H9 (cell line): ENCODE data around the gene CERS6. TPM values are rescaled to one million over a fixed set of nuclear protein-coding genes. Genes with fewer than 3 reads are reported as not detected.

ENCODE experiments used
- DNase-seq: peaks from one replicate; pipeline ENCODE4 v3.0.0-alpha.2; 2017
- H2AFZ ChIP-seq: one replicate; pipeline ENCODE4 v1.6.1; 2013; ENCODE audit warnings: mild to moderate bottlenecking, low read length, control low read depth, moderate library complexity
- H2AK5ac ChIP-seq: 2 replicates; pipeline ENCODE4 v1.6.1; 2013; ENCODE audit warnings: low read length, control low read depth, mixed read lengths; ENCODE audit not compliant: insufficient read length
- H2BK120ac ChIP-seq: one replicate; pipeline ENCODE4 v1.6.1; 2013; ENCODE audit warnings: low read depth, mild to moderate bottlenecking, low read length, control low read depth, inconsistent platforms; ENCODE audit not compliant: poor library complexity, severe bottlenecking
- H2BK12ac ChIP-seq: 2 replicates; pipeline ENCODE4 v1.6.1; 2013; ENCODE audit warnings: low read length, control low read depth, mixed read lengths, low read depth; ENCODE audit not compliant: insufficient read length
- H2BK15ac ChIP-seq: 2 replicates; pipeline ENCODE4 v1.6.1; 2013; ENCODE audit warnings: low read depth, low read length, control low read depth
- H2BK20ac ChIP-seq: one replicate; pipeline ENCODE4 v1.6.1; 2013; ENCODE audit warnings: low read depth, mild to moderate bottlenecking, low read length, control low read depth, inconsistent platforms; ENCODE audit not compliant: poor library complexity, severe bottlenecking
- H2BK5ac ChIP-seq: 2 replicates; pipeline ENCODE4 v1.6.1; 2013; ENCODE audit warnings: low read length, control low read depth, mixed read lengths; ENCODE audit not compliant: insufficient read length
- H3K14ac ChIP-seq: 2 replicates; pipeline ENCODE4 v1.6.1; 2013; ENCODE audit warnings: low read length, control low read depth; ENCODE audit not compliant: insufficient read depth
- H3K18ac ChIP-seq: 2 replicates; pipeline ENCODE4 v1.6.1; 2013; ENCODE audit warnings: low read depth, mild to moderate bottlenecking, mixed read lengths, low read length, control low read depth; ENCODE audit not compliant: insufficient read length
- H3K23ac ChIP-seq: 2 replicates; pipeline ENCODE4 v1.6.1; 2013; ENCODE audit warnings: low read length, control low read depth, mixed read lengths, low read depth; ENCODE audit not compliant: insufficient read length
- H3K23me2 ChIP-seq: 2 replicates; pipeline ENCODE4 v1.6.1; 2013; ENCODE audit warnings: low read depth, mild to moderate bottlenecking, mixed read lengths, low read length, control low read depth; ENCODE audit not compliant: insufficient read length, poor library complexity, severe bottlenecking
- H3K27ac ChIP-seq: 2 replicates; pipeline ENCODE4 v1.5.1; 2013; ENCODE audit warnings: low read length, control low read depth, mixed read lengths, low read depth; ENCODE audit not compliant: insufficient read length
- H3K27me3 ChIP-seq: 2 replicates; pipeline ENCODE4 v1.6.1; 2013; ENCODE audit warnings: low read length, control low read depth, inconsistent platforms; ENCODE audit not compliant: insufficient read depth
- H3K4ac ChIP-seq: 2 replicates; pipeline ENCODE4 v1.6.1; 2013; ENCODE audit warnings: low read depth, mild to moderate bottlenecking, control low read depth, inconsistent platforms, low read length, moderate library complexity
- H3K4me1 ChIP-seq: 2 replicates; pipeline ENCODE4 v1.6.1; 2013; ENCODE audit warnings: low read length, control low read depth, inconsistent platforms; ENCODE audit not compliant: insufficient read depth
- H3K4me2 ChIP-seq: 2 replicates; pipeline ENCODE4 v1.6.1; 2013; ENCODE audit warnings: low read length, control low read depth, mixed read lengths; ENCODE audit not compliant: insufficient read length, insufficient read depth
- H3K56ac ChIP-seq: 2 replicates; pipeline ENCODE4 v1.6.1; 2013; ENCODE audit warnings: low read depth, mild to moderate bottlenecking, mixed read lengths, low read length, control low read depth; ENCODE audit not compliant: insufficient read length
- H3K79me1 ChIP-seq: 2 replicates; pipeline ENCODE4 v1.6.1; 2013; ENCODE audit warnings: low read depth, mild to moderate bottlenecking, moderate library complexity, low read length, control low read depth, inconsistent platforms; ENCODE audit not compliant: insufficient read depth, poor library complexity, severe bottlenecking
- H3K79me2 ChIP-seq: 2 replicates; pipeline ENCODE4 v1.6.1; 2013; ENCODE audit warnings: low read length, control low read depth, inconsistent platforms; ENCODE audit not compliant: insufficient read depth
- H3K9ac ChIP-seq: 2 replicates; pipeline ENCODE4 v1.6.1; 2013; ENCODE audit warnings: low read length, control low read depth, mixed read lengths; ENCODE audit not compliant: insufficient read length; ENCODE audit errors: extremely low read depth
- H3K9me3 ChIP-seq: one replicate; pipeline ENCODE4 v1.6.1; 2013; ENCODE audit warnings: low read depth, low read length, inconsistent platforms; ENCODE audit not compliant: control insufficient read depth
- H3T11ph ChIP-seq: one replicate; pipeline ENCODE4 v1.6.1; 2013; ENCODE audit warnings: mild to moderate bottlenecking, low read length, control low read depth, inconsistent platforms
- H4K20me1 ChIP-seq: one replicate; pipeline ENCODE4 v1.6.1; 2013; ENCODE audit not compliant: control insufficient read depth, insufficient read length, insufficient read depth
- H4K5ac ChIP-seq: 2 replicates; pipeline ENCODE4 v1.6.1; 2013; ENCODE audit warnings: low read depth, mild to moderate bottlenecking, mixed read lengths, low read length, control low read depth; ENCODE audit not compliant: insufficient read length
- H4K8ac ChIP-seq: replicated peaks from 2 replicates; pipeline ENCODE4 v1.6.1; 2013; ENCODE audit warnings: low read length, control low read depth, mixed read lengths, low read depth; ENCODE audit not compliant: insufficient read length
- H4K91ac ChIP-seq: 2 replicates; pipeline ENCODE4 v1.6.1; 2013; ENCODE audit warnings: low read depth, mild to moderate bottlenecking, moderate library complexity, mixed read lengths, low read length, control low read depth; ENCODE audit not compliant: insufficient read length
- H3K27ac Mint-ChIP-seq, 3 experiments: 2 replicates in 2 of 3; 3 replicates in 1 of 3; pipeline ENCODE4 v1.8.0; 2020 to 2021; ENCODE audit warnings: mixed read lengths in 3 of 3, mild to moderate bottlenecking in 1 of 3, moderate library complexity in 1 of 3
- H3K27me3 Mint-ChIP-seq: 2 replicates; pipeline ENCODE4 v1.8.0; 2021; ENCODE audit warnings: low read depth, mild to moderate bottlenecking, moderate library complexity, mixed read lengths
- H3K36me3 Mint-ChIP-seq, 3 experiments: 2 replicates in 2 of 3; 3 replicates in 1 of 3; pipeline ENCODE4 v1.8.0; 2020 to 2021; ENCODE audit warnings: low read depth in 3 of 3, mixed read lengths in 3 of 3; ENCODE audit not compliant: insufficient read depth in 1 of 3
- H3K4me1 Mint-ChIP-seq, 2 experiments: 2 replicates each; pipeline ENCODE4 v1.8.0; 2020; ENCODE audit warnings: mixed read lengths in 2 of 2
- H3K4me3 Mint-ChIP-seq, 2 experiments: 2 replicates in 1 of 2; 3 replicates in 1 of 2; pipeline ENCODE4 v1.8.0; 2020 to 2021; ENCODE audit warnings: mild to moderate bottlenecking in 2 of 2, mixed read lengths in 2 of 2, moderate library complexity in 1 of 2
- H3K9me3 Mint-ChIP-seq, 2 experiments: 2 replicates in 1 of 2; 3 replicates in 1 of 2; pipeline ENCODE4 v1.8.0; 2020; ENCODE audit warnings: mild to moderate bottlenecking in 2 of 2, mixed read lengths in 2 of 2, moderate library complexity in 1 of 2
- CTCF ChIP-seq: fragments of 200-600 bp; sonication (generic); conservative IDR thresholded peaks from 3 replicates; pipeline ENCODE4 v1.8.0; 2021; ENCODE audit warnings: antibody characterized with exemption, mild to moderate bottlenecking
- WGBS: extraction: QIAGEN DNeasy Blood & Tissue Kit; methylation state at CpG from one replicate; pipeline ENCODE4 v1.1.7; 2013; ENCODE audit warnings: missing lambda C conversion rate, low lambda C conversion rate, mixed read lengths; ENCODE audit not compliant: insufficient read length; ENCODE audit errors: extremely low coverage; 5-methylcytosine and 5-hydroxymethylcytosine counted together
- total RNA-seq: library from RNA; stranded (reverse); gene quantifications from 2 replicates; pipeline ENCODE4 v1.2.1, GENCODE V29; 2021

The CERS6 gene
- total RNA-seq, 1 experiment from 2014 or later, result 17.7 TPM

GRCh38 chr2:168432100-168432499 lies 24.0 kb upstream of the CERS6 start:
- no peaks in the 10 kb centered on the region for H4K20me1 ChIP-seq
- H3K18ac ChIP-seq, result no peak overlapping the region
- no peak overlapping the region for H2BK15ac ChIP-seq
- no peak overlapping the region for H2BK12ac ChIP-seq
- no peaks in the 10 kb centered on the region for H3K23me2 ChIP-seq
- H3K23ac ChIP-seq, result no peak overlapping the region
- H3K36me3 Mint-ChIP-seq, result no peaks in the 10 kb centered on the region; a peak in 1 of 7 replicates
- no peaks in the 10 kb centered on the region for H3K9me3 Mint-ChIP-seq
- no peak overlapping the region for H3K4me2 ChIP-seq
- H3K9ac ChIP-seq, result no peak overlapping the region
- H4K5ac ChIP-seq, result no peak overlapping the region
- H2BK20ac ChIP-seq, result no peak overlapping the region
- H3K9me3 ChIP-seq, result no peaks in the 10 kb centered on the region
- H2AFZ ChIP-seq, result no peak overlapping the region
- no peak for TF ChIP-seq CTCF
- no peak overlapping the region for H4K91ac ChIP-seq
- DNase-seq, result no peak
- H3K4me3 Mint-ChIP-seq, result no peak overlapping the region
- H3T11ph ChIP-seq, result no peak overlapping the region
- no peak overlapping the region for H3K27ac Mint-ChIP-seq
- no peak overlapping the region for H3K14ac ChIP-seq
- no CpG with 5 or more reads among the region's 3 CpGs for WGBS
- H2BK120ac ChIP-seq, result no peak overlapping the region
- H3K56ac ChIP-seq, result no peak overlapping the region
- H3K4me1 Mint-ChIP-seq, result peaks cover 13 to 19% of the 10 kb centered on the region in 2 experiments
- H3K27ac ChIP-seq, result no peak overlapping the region
- H2BK5ac ChIP-seq, result no peak overlapping the region
- H3K27me3 ChIP-seq, result no peaks in the 10 kb centered on the region
- no peak overlapping the region for H2AK5ac ChIP-seq
- H4K8ac ChIP-seq, result no peak overlapping the region
- no peaks in the 10 kb centered on the region for H3K79me1 ChIP-seq
- H3K79me2 ChIP-seq, result no peaks in the 10 kb centered on the region
- H3K4ac ChIP-seq, result no peak overlapping the region
- peaks cover 2% of the 10 kb centered on the region; the same call in 1 of the 2 replicates for H3K4me1 ChIP-seq
- H3K27me3 Mint-ChIP-seq, result no peaks in the 10 kb centered on the region; the same call in 1 of the 2 replicates
